Activated CD8-positive, alpha-beta T cell treated with anti-CD3 and anti-CD28 coated beads for 36 hours (primary cell): ENCODE results near the gene USP22. TPM values are rescaled to one million over a fixed set of nuclear protein-coding genes. Genes with fewer than 3 reads are reported as not detected.
"Not testable (repeated sequence)": the region's sequence is repeated elsewhere in the genome, so short reads cannot be mapped to it uniquely, and the experiment has no call there.

Experiments
- ATAC-seq: fragments of 200-7000 bp; cut with Tn5 transposase; one replicate; pipeline ENCODE4 v1.10.0; 2021; ENCODE audit warnings: mild to moderate bottlenecking, moderate library complexity
- CTCF ChIA-PET: fragments of 350-600 bp; sonication (Branson Sonifier 250); formaldehyde crosslinking; loops from one replicate; lab custom pipeline; 2021; ENCODE audit warnings: antibody characterized with exemption; lab: Charles Lee
- POLR2A ChIA-PET: fragments of 350-600 bp; sonication (Branson Sonifier 250); formaldehyde crosslinking; loops from one replicate; lab custom pipeline; 2021; ENCODE audit warnings: antibody characterized with exemption; lab: Charles Lee
- DNase-seq: peaks from one replicate; pipeline ENCODE4 v3.0.0-alpha.2; 2020
- H3K27ac Mint-ChIP-seq: one replicate; pipeline ENCODE4 v1.8.0; 2021; ENCODE audit warnings: mild to moderate bottlenecking, mixed read lengths
- H3K27me3 Mint-ChIP-seq: one replicate; pipeline ENCODE4 v1.8.0; 2021; ENCODE audit warnings: mixed read lengths
- H3K36me3 Mint-ChIP-seq: one replicate; pipeline ENCODE4 v1.8.0; 2021; ENCODE audit warnings: low read depth, mixed read lengths
- H3K4me1 Mint-ChIP-seq: one replicate; pipeline ENCODE4 v1.8.0; 2021; ENCODE audit warnings: low read depth, mixed read lengths
- H3K4me3 Mint-ChIP-seq: one replicate; pipeline ENCODE4 v1.8.0; 2021; ENCODE audit warnings: mild to moderate bottlenecking, moderate library complexity, mixed read lengths
- H3K9me3 Mint-ChIP-seq: one replicate; pipeline ENCODE4 v1.8.0; 2021; ENCODE audit warnings: mixed read lengths
- CTCF ChIP-seq: fragments of 200-600 bp; IDR thresholded peaks from one replicate; pipeline ENCODE4 v1.8.0; 2022; ENCODE audit warnings: antibody characterized with exemption, mild to moderate bottlenecking
- intact Hi-C: fragments of 100-400 bp; cut with micrococcal nuclease; formaldehyde crosslinking; loops from one replicate; pipeline ENCODE4 v1.10.0; 2022
- total RNA-seq, 2 experiments: library from RNA; stranded (reverse); gene quantifications; one replicate each; pipeline ENCODE4 v1.2.3, GENCODE V29; 2021

USP22 gene
- total RNA-seq, 2 experiments from 2014 or later, result 149 to 153 TPM

- Mint-ChIP-seq H3K36me3 (no peaks in the 10 kb centered on the region), H3K4me1 (no peaks in the 10 kb centered on the region), H3K9me3 (no peaks in the 10 kb centered on the region), H3K27me3 (peaks cover 17% of the 10 kb centered on the region), H3K4me3 (no peak overlapping the region), H3K27ac (no peak overlapping the region)
- POLR2A ChIA-PET, result no interaction called here
- DNase-seq, result no peak
- ATAC-seq, result no peak
- no peak for TF ChIP-seq CTCF
- CTCF ChIA-PET, result interaction anchor here (1.5 kb wide), 1 partner anchor 180 kb away, joined by 3 read pairs; no protein-coding TSS in a partner anchor
- intact Hi-C loops, result no loop called here
These were observed 61.5 kb downstream of the USP22 start for GRCh38 chr17:20981046-20981920.

GRCh38 chr17:20979792-20980083, 63.1 kb downstream of the USP22 start:
- no peaks in the 10 kb centered on the region for H3K9me3 Mint-ChIP-seq
- ChIA-PET POLR2A (no interaction called here), CTCF (no interaction called here)
- H3K36me3 Mint-ChIP-seq, result no peaks in the 10 kb centered on the region
- peaks cover 19% of the 10 kb centered on the region for H3K27me3 Mint-ChIP-seq
- DNase-seq (no peak), ATAC-seq (no peak)
- TF ChIP-seq CTCF, result no peak
- intact Hi-C loops, result no loop called here
- H3K4me1 Mint-ChIP-seq, result no peaks in the 10 kb centered on the region
- H3K27ac Mint-ChIP-seq, result no peak overlapping the region
- no peak overlapping the region for H3K4me3 Mint-ChIP-seq

- CTCF ChIA-PET, result interaction anchor here (0.9 kb wide), 1 partner anchor 14 kb away, joined by 3 read pairs; no protein-coding TSS in a partner anchor
- H3K27ac Mint-ChIP-seq, ATAC-seq, intact Hi-C loops, H3K9me3 Mint-ChIP-seq, H3K4me1 Mint-ChIP-seq, DNase-seq, H3K4me3 Mint-ChIP-seq, POLR2A ChIA-PET, H3K36me3 Mint-ChIP-seq: not testable (repeated sequence)
- peaks cover 21% of the 10 kb centered on the region for H3K27me3 Mint-ChIP-seq
These were observed 63.6 kb downstream of the USP22 start for GRCh38 chr17:20979007-20979791.

GRCh38 chr17:20977609-20978253, 65.1 kb downstream of the USP22 start:
- H3K9me3 Mint-ChIP-seq, H3K27ac Mint-ChIP-seq, ATAC-seq, intact Hi-C loops, DNase-seq, H3K4me3 Mint-ChIP-seq, H3K4me1 Mint-ChIP-seq, H3K36me3 Mint-ChIP-seq: not testable (repeated sequence)
- ChIA-PET POLR2A (interaction anchor here (0.7 kb wide), 1 partner anchor 66 kb away, joined by 3 read pairs; no protein-coding TSS in a partner anchor), CTCF (interaction anchor here (0.9 to 1.1 kb wide), 2 partner anchors 15 kb away, joined by 3 read pairs; no protein-coding TSS in a partner anchor)
- H3K27me3 Mint-ChIP-seq, result peaks cover 21% of the 10 kb centered on the region

- no peaks in the 10 kb centered on the region for H3K9me3 Mint-ChIP-seq
- no peak overlapping the region for H3K27ac Mint-ChIP-seq
- ChIA-PET CTCF (interaction anchor here (1.3 kb wide), 1 partner anchor 17 kb away, joined by 6 read pairs; no protein-coding TSS in a partner anchor), POLR2A (no interaction called here)
- no peak for ATAC-seq
- no peaks in the 10 kb centered on the region for H3K4me1 Mint-ChIP-seq
- no peak for TF ChIP-seq CTCF
- intact Hi-C loops, result no loop called here
- no peak overlapping the region for H3K4me3 Mint-ChIP-seq
- H3K36me3 Mint-ChIP-seq, result no peaks in the 10 kb centered on the region
- peaks cover 18% of the 10 kb centered on the region for H3K27me3 Mint-ChIP-seq
- no peak for DNase-seq
These were observed 67.2 kb downstream of the USP22 start for GRCh38 chr17:20975566-20975965.
